GM18502 (cell line): ENCODE data around the gene NUP210.

Experiments used
- ATAC-seq: cut with Tn5 transposase; IDR thresholded peaks from one replicate; pipeline ENCODE4 v1.9.1; 2021; ENCODE audit warnings: mild to moderate bottlenecking; ENCODE audit not compliant: unreplicated experiment, poor library complexity

The NUP210 gene

GRCh38 chr3:13408890-13409289, 11.2 kb downstream of the NUP210 start:
- ATAC-seq: no peak

DNA sequence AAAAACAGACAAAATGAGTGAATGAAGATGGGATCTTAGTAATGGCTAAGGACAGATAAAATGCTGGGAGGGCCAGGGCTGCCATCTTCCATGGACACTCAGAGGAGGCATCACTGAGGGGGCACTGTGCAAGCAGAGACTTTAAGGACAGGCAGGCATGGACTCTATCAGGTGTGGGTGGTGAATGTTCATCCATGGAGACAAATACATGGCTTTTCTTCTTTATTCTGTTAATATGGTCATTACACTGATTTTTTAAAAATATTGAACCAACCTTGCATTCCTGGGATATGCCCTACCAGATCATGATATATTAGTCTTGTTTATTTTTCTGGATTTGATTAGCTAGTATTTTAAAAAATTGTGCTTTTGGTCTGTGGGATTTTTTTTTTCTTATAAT, 12.2 kb downstream of the NUP210 start:
- ATAC-seq: no peak

DNA sequence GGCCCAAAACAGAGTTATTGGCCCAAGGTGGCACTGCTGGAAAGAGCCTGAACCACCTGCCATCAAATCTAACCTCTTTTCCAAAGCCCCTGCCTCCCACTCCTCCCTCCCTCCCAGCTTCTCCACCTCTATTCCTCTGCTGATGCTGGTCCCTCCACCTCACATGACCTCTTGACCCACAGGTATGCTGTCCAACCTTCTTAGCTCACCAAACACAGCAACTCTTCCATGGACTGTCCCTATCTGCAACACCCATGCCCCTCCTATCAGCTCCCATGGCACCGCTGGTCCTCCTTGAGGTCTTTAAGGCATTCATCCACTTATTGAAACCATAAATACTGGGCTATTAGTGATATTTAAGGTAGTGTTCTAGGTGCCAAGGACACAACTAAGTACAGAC, 12.6 kb downstream of the NUP210 start:
- ATAC-seq: no peak

GRCh38 chr3:13406190-13406589, 13.9 kb downstream of the NUP210 start:
- no peak for ATAC-seq

DNA sequence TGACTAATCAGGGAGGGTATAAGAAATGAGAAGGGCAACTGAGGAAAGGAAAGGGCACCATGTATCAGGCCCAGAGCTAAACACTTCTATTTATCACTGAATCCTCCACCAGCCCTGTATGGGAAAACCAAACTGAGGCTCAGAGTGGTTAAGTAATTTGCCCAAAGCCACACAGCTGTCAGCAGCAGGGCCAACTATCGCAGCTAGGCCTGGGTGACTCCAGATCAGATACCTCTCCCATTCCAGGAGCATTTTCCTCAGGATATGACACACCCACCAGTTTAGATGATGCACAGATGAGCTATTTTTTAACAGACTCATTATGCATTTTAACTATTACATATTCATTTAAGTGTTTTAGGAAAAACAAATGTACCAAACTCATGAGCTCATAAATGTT, 14.5 kb downstream of the NUP210 start:
- ATAC-seq: no peak

- no peak for ATAC-seq
Measured at GRCh38 chr3:13404626-13405452, 15.3 kb downstream of the NUP210 start.

DNA sequence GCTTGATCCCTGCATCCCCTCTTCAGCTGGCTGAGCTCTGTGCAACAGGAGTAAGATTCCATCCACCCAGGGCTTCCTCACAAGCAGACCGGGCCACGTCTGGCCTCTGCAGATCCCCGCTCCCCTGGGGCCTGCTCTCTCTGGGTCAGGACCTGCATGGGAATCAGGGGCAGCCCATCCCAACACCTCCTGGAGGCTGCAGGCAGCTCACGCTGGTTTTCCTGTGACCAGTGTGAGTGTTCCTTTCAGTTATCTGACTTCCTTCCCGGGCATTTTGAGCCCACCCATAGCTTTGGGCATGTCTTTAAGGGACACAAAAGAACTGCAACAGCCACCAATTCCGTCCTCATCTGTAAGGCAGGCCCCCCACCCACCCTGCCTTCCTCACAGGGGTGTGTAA, 16.3 kb downstream of the NUP210 start:
- no peak for ATAC-seq

DNA sequence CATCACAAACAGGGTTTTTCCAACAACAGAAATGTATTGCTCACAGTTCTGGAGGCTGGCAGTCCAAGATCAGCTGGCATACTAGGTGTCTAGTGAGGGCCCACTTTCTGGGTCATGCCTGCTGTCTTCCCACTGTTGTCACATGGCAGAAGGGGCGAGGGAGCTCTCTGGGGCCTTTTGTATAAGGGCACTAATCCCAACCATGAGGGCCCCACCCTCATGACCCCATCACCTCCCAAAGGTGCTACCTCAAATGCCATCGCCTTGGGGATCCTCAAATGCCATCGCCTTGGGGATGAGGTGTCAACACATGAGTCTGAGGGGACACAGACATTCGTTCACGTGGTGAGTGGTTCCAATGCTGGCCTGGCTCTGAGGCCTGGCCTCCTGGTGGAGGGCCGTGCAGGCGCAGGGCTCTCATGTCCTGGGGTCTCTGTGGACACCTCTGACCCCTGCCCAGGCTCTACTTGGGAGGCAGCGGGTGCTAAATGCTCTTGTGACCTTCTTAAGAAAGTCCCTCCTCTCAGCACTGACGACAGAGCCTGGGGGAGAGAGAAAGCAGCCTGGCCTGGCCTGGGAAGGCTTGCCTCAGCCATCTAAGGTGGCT, 16.8 kb downstream of the NUP210 start:
- no peak for ATAC-seq

DNA sequence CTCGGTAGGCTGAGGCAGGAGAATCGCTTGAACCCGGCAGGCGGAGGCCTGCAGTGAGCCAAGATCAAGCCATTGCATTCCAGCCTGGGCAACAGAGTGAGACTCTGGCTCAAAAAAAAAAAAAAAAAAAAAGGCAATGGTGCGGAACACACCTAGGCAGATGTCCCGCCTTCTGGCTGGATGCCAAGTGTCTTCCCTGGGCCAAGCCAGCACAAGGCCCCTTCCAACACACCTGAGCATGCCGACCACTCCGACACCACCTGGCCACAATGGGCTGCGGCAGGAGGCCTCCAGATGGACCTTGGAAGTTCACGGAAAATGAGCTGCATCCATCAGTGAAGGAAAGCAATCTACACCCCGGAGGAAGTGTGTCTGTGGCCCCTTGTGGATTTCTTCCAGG, 19.0 kb downstream of the NUP210 start:
- no peak for ATAC-seq

DNA sequence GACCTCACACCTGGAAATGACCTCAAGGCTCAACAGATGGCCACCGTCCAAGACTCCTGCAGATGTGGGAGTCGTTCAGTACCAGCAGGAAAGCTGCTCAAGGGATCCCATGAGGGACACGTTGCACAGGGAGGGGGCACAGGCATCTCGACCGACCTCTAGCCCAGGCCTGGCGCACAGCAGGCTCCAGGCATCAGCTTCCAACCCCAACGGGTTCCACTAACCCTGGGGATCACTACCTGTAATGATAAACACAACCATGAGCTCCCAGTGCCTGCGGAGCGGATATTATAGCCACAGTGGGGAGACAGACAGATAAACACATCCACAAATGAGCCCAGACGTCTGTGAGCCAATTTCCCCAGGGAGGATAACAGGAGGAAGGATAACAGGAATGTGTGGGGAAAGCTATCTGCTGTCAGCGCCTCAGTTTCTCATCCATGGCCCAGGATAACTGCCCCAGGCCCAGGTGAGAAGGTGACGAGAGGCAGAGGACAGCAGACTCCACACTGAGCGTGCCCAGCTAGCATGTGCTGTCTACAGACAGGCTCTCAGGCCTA, 19.9 kb downstream of the NUP210 start:
- no peak for ATAC-seq

DNA sequence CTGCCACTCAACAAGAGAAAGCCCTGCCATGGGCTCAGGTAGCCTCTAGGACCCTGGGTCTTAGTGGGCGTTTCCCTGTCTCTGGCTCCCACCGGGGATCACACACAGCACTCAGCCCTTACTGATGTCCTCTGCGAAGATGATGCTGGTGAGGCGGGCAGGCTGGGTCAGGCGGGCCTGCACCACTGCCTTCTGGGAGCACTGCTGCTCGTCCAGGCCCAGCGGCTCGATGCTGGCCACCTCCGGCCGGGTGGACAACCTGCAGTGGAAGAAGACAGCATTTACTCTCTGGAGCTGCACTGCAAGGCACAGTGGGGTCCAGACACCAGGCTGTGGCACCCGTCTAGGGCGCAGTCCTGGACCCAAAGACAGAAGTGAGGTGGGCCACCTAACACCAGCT, 20.5 kb downstream of the NUP210 start:
- no peak for ATAC-seq

GRCh38 chr3:13397316-13397715, 22.8 kb downstream of the NUP210 start:
- ATAC-seq: no peak

- no peak for ATAC-seq
Measured at GRCh38 chr3:13394363-13394762, 25.8 kb downstream of the NUP210 start.

DNA sequence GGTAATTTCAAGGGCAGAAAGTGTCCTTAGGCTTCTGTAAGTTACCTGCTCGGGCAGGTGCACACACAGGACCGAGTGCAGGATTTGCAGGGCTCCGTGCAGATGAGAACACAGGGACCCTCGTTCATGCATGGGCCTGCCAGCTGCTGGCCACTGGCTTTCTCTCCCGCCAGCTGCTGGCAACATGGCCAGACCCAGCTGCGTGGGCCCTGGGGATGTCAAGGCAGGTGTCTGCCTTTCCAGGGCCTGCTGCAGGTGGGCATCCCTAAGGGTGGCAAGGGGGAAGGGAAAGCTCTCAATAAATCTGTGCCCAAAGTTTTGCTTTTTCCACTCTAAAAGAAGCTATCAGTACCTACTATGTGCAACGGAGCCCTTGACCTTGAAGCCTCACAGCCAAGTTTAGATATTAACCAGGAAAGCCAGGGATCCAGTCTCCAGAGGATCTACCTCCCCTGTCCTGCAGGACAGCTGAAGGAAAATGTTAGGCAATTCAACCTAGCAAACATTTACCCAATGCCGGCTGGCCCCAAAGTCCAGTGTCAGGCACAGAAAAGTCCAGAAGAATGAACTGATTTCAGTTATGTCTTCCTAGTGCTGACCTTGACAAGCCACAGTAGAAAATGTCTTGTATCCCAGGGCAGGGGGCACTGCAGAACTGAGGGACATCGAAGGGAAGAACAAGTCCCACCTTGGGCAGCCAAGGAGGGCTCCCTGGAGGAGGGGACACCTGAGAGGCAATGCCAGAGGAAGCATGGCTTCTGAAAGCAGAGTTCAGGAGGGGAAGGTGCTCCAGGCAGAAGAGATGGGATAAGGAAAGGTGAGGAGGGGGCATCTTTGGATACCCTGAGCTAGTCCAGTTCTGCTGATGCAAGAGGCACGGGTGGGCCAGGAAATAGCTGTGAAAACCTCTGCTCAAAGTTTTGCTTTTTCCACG, 26.4 kb downstream of the NUP210 start:
- no peak for ATAC-seq

DNA sequence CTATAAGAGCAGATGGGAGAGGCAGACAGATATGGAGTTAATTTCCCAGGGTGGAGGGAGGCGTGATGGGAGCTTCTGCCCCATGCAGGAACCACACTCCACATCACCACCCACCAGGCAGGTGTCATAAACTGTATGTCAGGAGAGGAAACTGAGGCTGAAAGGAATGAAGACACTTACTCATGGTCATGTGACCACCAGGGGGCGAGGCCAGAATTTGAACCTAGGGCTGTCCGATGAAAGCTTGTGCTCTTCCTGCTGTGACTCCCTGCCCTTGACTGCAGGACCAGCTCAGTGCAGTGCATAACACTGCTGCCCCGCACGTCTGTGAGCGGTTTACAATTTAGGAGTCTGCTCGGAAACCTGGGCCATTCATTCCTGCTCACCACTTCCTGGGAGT, 28.8 kb downstream of the NUP210 start:
- no peak for ATAC-seq

DNA sequence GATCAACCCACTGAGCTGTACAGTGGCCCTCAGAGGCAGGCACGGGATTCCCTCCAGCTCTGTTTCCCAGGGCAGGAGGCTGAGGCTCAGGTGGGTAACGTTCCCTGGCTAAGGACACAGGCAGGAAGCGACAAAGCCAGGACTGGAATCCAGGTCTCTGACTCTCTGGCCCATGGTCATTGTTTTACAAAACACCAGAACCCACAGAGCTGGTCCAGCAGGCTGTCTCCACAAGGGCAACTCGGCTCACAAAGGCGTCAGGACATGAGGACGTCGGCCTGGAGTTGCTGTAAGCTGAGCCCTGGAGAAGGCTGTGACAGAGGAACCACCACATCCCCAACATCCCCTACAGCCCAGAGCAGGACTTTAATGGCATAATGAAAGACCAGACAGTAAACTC, 30.7 kb downstream of the NUP210 start:
- no peak for ATAC-seq

GRCh38 chr3:13388816-13389215, 31.3 kb downstream of the NUP210 start:
- no peak for ATAC-seq

- no peak for ATAC-seq
Measured at GRCh38 chr3:13385373-13385965, 34.7 kb downstream of the NUP210 start.

DNA sequence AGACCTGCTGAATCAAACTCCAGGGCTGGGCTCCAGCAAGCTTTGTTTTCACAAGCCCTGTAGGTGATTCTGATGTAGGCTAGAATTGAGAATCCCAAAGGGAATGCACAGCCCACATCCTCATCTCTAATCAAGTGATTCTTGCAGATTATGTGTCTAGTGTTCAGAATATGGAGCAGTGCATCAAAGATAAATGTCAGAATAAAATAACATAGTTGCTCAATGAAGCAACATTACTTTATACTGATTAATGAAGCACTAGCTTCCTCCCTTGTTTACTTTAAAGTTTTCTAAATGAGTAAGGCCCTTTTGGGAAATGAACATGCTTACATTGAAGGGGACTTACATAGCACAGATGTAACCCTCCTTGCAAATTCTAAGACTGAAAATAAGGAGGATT, 39.2 kb downstream of the NUP210 start:
- ATAC-seq: no peak

- ATAC-seq: no peak
Measured at GRCh38 chr3:13379201-13379830, 40.8 kb downstream of the NUP210 start.
